T-helper 17 cell (primary cell): ENCODE measurements around the gene TAS2R43. TPM values are rescaled to one million over a fixed set of nuclear protein-coding genes. Genes with fewer than 3 reads are reported as not detected.
"Not testable (repeated sequence)": the region's sequence is repeated elsewhere in the genome, so short reads cannot be mapped to it uniquely, and the experiment has no call there.

ENCODE experiments used
- ATAC-seq: fragments of 150-1000 bp; cut with Tn5 transposase; 2 replicates; pipeline ENCODE4 v1.10.0; 2021; ENCODE audit warnings: mild to moderate bottlenecking, moderate library complexity
- DNase-seq, 3 donors: peaks; one replicate each; pipeline versions ENCODE4 v3.0.0 to v3.0.0-alpha.2; 2020 to 2021
- H3K9me3 ChIP-seq: one replicate; pipeline ENCODE4 v1.7.0; 2013; ENCODE audit warnings: low read length, mild to moderate bottlenecking; ENCODE audit not compliant: control insufficient read depth, poor library complexity, severe bottlenecking
- H3K27ac Mint-ChIP-seq: one replicate; pipeline ENCODE4 v1.8.0; 2022; ENCODE audit warnings: mild to moderate bottlenecking, moderate library complexity, mixed read lengths
- H3K27me3 Mint-ChIP-seq: one replicate; pipeline ENCODE4 v1.8.0; 2022; ENCODE audit warnings: mixed read lengths
- H3K36me3 Mint-ChIP-seq: one replicate; pipeline ENCODE4 v1.8.0; 2022; ENCODE audit warnings: low read depth, mixed read lengths
- H3K4me1 Mint-ChIP-seq: one replicate; pipeline ENCODE4 v1.8.0; 2022; ENCODE audit warnings: mild to moderate bottlenecking, mixed read lengths
- H3K4me3 Mint-ChIP-seq: one replicate; pipeline ENCODE4 v1.8.0; 2022; ENCODE audit warnings: mild to moderate bottlenecking, moderate library complexity, mixed read lengths
- total RNA-seq, 4 donors: library from RNA in 2 of 4; stranded (reverse) in 2 of 4; gene quantifications; one replicate each; pipeline ENCODE4 v1.2.3 and lab custom pipeline; 2022 to 2026

The TAS2R43 gene
- total RNA-seq, 2 donors from 2014 or later, result 1.9 to 2.4 TPM

DNA sequence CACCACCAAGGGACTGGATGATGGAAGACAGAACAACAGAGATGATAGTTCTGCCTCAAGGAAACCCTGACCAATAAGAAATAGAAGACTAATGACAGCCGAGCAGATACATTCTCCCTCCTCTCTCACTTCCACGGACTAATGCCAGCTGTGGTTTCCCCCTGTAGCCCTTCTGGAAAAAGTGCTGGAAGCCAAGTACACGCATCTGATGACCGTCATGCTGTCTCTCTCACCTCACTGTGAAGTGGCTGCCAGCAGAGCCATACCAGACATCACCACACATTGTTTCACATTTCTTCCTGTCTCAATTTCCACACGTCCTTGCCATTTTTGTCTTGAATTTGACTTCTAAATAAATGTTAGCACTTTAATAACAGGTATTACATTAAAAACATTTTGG, 2.9 kb downstream of the TAS2R43 start:
- H3K4me3 Mint-ChIP-seq, result no peak overlapping the region
- DNase-seq (no peak), ATAC-seq (no peak)
- H3K9me3 ChIP-seq, result no peaks in the 10 kb centered on the region
- H3K4me1 Mint-ChIP-seq, result no peaks in the 10 kb centered on the region
- no peaks in the 10 kb centered on the region for H3K27me3 Mint-ChIP-seq
- no peaks in the 10 kb centered on the region for H3K36me3 Mint-ChIP-seq
- H3K27ac Mint-ChIP-seq, result no peak overlapping the region

DNA sequence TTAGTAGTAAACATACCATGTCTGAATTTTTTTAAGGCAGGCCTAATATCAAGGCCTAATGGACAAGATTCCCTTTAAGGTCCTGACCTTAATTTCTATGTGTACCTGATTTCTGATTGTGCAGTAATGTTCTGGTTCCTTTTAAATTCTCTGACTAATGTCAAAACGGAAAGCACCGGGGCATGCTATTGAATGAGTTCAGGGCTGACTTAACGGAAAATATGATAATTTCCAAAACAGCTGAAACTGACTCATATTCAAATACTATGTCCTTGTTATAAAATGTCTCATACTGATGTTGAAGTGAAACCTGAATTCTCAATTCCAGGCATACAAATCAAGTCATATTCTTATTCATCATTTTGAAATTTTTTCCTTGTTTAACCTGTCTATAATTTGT, 6.7 kb downstream of the TAS2R43 start:
- DNase-seq (no peak), ATAC-seq (no peak)
- H3K9me3 ChIP-seq, result no peaks in the 10 kb centered on the region
- H3K4me1 Mint-ChIP-seq, result no peaks in the 10 kb centered on the region
- H3K27me3 Mint-ChIP-seq, result no peaks in the 10 kb centered on the region
- H3K36me3 Mint-ChIP-seq, result peaks cover 3% of the 10 kb centered on the region
- H3K4me3 Mint-ChIP-seq, result no peak overlapping the region
- H3K27ac Mint-ChIP-seq, result no peak overlapping the region

DNA sequence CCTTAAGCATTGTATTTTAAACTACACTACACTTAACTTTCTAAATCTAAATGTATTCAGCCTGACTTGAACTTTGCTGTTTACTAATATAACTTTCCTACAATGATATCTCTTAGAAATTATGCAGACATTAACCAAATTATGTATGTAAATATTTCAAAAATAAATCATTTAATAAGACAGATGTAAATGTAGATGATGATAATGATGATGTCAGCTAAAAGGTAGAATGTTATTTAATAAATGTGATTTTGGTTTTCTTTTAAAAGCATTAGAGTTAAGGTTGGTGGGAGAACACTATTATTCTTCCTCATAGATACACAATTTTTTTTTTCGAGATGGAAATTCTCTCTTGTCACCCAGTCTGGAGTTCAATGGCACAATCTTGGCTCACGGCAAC, 10.1 kb downstream of the TAS2R43 start:
- ATAC-seq (no peak), DNase-seq (no peak)
- no peaks in the 10 kb centered on the region for H3K9me3 ChIP-seq
- Mint-ChIP-seq H3K36me3 (peaks cover 3% of the 10 kb centered on the region), H3K4me1 (no peaks in the 10 kb centered on the region), H3K27me3 (no peaks in the 10 kb centered on the region), H3K27ac (no peak overlapping the region), H3K4me3 (no peak overlapping the region)

DNA sequence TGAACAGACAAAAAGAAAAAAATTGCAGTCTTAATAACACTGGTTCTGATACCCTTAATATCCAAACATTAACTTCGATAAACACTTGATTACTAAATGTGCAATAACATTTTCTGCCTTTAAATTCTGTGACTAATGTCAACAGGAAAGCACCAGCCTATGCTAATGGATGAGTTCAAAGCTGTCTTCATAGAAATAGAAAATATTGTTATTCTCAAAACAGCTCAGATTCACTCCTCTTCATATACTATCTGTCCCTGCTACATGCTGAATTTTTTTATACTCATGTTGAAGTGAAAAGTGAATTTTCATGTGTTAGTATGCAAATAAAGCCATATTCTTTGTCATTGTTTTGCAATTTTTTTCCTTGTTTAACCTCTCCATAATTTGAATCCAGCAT, 13.9 kb downstream of the TAS2R43 start:
- no peaks in the 10 kb centered on the region for H3K9me3 ChIP-seq
- Mint-ChIP-seq H3K36me3 (peaks cover 5% of the 10 kb centered on the region), H3K4me1 (peaks cover 6% of the 10 kb centered on the region), H3K27ac (no peak overlapping the region), H3K4me3 (no peak overlapping the region), H3K27me3 (no peaks in the 10 kb centered on the region)
- DNase-seq (no peak), ATAC-seq (no peak)

DNA sequence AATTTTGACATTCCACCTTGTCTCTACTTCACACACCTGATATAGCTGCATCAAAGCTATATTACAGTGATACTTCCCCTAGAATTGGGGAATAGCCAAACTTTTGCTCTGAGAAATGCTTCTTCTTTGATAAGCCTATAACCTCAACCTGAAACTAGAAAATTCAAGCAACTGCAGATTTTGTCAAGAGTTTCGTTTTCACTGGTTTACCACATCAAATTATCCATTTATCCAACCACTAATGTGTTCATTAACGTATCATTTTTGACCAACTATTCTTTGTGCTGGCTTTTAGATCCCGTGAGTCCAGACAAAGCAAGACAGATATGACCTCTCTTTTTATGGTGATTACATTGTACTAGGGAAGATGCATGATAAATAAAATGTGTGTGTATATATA, 16.5 kb downstream of the TAS2R43 start:
- H3K27ac Mint-ChIP-seq, result no peak overlapping the region
- H3K9me3 ChIP-seq, result no peaks in the 10 kb centered on the region
- ATAC-seq, result no peak
- DNase-seq, result no peak
- no peaks in the 10 kb centered on the region for H3K27me3 Mint-ChIP-seq
- H3K4me3 Mint-ChIP-seq, result no peak overlapping the region
- H3K36me3 Mint-ChIP-seq, result peaks cover 2% of the 10 kb centered on the region
- peaks cover 8% of the 10 kb centered on the region for H3K4me1 Mint-ChIP-seq

- Mint-ChIP-seq H3K27ac (no peak overlapping the region), H3K4me3 (no peak overlapping the region), H3K4me1 (peaks cover 8% of the 10 kb centered on the region), H3K36me3 (peaks cover 2% of the 10 kb centered on the region), H3K27me3 (no peaks in the 10 kb centered on the region)
- no peaks in the 10 kb centered on the region for H3K9me3 ChIP-seq
- DNase-seq (no peak), ATAC-seq (no peak)
These were observed 20.7 kb downstream of the TAS2R43 start for GRCh38 chr12:11071414-11071813.

DNA sequence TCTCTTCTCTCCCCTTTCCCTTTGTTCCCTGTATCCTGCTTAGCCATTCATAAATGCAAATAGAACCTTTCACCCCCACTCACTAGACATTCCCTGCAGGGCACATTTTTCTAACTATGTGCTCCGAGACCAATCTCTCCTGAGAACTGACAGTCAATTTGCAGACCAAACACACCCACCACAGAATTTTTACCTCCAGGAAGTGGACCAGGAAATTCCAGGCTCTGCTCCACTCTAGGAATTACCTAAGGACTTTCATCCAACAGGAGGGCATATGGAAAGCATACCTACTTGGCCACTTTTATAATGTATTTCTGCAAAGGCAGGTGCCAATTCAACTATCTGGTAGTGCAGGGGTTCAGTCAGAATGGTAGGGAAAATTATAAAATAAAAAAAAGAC, 21.1 kb downstream of the TAS2R43 start:
- H3K27me3 Mint-ChIP-seq, result no peaks in the 10 kb centered on the region
- no peak overlapping the region for H3K27ac Mint-ChIP-seq
- no peak overlapping the region for H3K4me3 Mint-ChIP-seq
- no peak for DNase-seq
- no peaks in the 10 kb centered on the region for H3K9me3 ChIP-seq
- H3K4me1 Mint-ChIP-seq, result peaks cover 8% of the 10 kb centered on the region
- ATAC-seq, result no peak
- peaks cover 2% of the 10 kb centered on the region for H3K36me3 Mint-ChIP-seq

GRCh38 chr12:11069854-11070365, 22.2 kb downstream of the TAS2R43 start:
- peaks cover 7% of the 10 kb centered on the region for H3K4me1 Mint-ChIP-seq

DNA sequence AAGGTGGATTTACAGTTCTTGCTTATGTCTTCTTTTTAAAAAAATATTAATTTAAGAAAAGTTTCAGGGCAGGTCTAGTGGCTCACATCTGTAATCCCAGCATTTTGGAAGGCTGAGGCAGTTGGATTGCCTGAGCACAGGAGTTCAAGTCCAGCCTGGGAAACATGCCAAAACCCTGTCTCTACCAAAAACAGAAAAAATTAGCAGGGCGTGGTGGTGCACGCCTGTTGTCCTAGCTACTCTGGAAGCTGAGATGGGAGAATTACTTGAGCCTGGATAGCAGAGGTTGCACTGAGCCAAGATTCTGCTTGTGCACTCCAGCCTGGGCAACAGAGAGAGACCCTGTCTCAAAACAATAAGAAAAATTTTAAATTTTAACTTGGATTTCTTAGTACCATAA, 24.6 kb downstream of the TAS2R43 start:
- no peaks in the 10 kb centered on the region for H3K36me3 Mint-ChIP-seq
- H3K9me3 ChIP-seq, result no peaks in the 10 kb centered on the region
- H3K27me3 Mint-ChIP-seq, result no peaks in the 10 kb centered on the region
- H3K4me1 Mint-ChIP-seq, result peaks cover 12% of the 10 kb centered on the region
- H3K27ac Mint-ChIP-seq, result no peak overlapping the region
- H3K4me3 Mint-ChIP-seq, result no peak overlapping the region
- DNase-seq (no peak), ATAC-seq (no peak)

More at GRCh38 chr12:11069854-11070365, 22.2 kb downstream of the TAS2R43 start:
- H3K36me3 Mint-ChIP-seq, result peaks cover 2% of the 10 kb centered on the region
- DNase-seq (no peak), ATAC-seq (no peak)
- no peaks in the 10 kb centered on the region for H3K27me3 Mint-ChIP-seq
- no peak overlapping the region for H3K27ac Mint-ChIP-seq
- H3K4me3 Mint-ChIP-seq, result no peak overlapping the region
- no peaks in the 10 kb centered on the region for H3K9me3 ChIP-seq

DNA sequence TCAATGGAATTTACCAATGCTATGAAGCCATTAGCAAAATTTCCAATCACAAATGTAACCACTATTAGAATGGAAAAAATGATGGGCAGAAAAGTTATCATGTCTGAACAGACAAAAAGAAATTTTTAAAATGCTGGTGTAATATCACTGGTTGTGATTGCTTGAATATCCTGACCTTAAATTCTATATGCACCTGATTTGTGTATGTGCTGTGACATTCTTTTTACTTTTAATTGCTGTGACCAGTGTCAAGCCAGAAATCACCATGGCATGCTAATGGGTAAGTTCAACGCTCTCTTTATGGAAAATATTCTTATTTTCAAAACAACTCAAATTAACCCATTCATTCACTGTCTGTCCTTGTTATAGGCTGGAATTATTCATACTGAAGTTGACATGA, 29.9 kb downstream of the TAS2R43 start, which contains the start of gene TAS2R46:
Gene TAS2R46 (minus strand): TSS at position 101 of the 400 bp plus-strand sequence. CDS start 0 bp downstream, at position 101.
- DNase-seq, ATAC-seq, H3K27ac Mint-ChIP-seq, H3K4me3 Mint-ChIP-seq, H3K9me3 ChIP-seq, H3K36me3 Mint-ChIP-seq, H3K27me3 Mint-ChIP-seq: not testable (repeated sequence)
- peaks cover 12% of the 10 kb centered on the region for H3K4me1 Mint-ChIP-seq

- Mint-ChIP-seq H3K27ac (no peak overlapping the region), H3K4me3 (no peak overlapping the region), H3K36me3 (no peaks in the 10 kb centered on the region), H3K27me3 (no peaks in the 10 kb centered on the region), H3K4me1 (peaks cover 9% of the 10 kb centered on the region)
- DNase-seq, result no peak
- ATAC-seq, result no peak
- H3K9me3 ChIP-seq, result no peaks in the 10 kb centered on the region
These were observed 32.3 kb downstream of the TAS2R43 start for GRCh38 chr12:11059784-11060183.

DNA sequence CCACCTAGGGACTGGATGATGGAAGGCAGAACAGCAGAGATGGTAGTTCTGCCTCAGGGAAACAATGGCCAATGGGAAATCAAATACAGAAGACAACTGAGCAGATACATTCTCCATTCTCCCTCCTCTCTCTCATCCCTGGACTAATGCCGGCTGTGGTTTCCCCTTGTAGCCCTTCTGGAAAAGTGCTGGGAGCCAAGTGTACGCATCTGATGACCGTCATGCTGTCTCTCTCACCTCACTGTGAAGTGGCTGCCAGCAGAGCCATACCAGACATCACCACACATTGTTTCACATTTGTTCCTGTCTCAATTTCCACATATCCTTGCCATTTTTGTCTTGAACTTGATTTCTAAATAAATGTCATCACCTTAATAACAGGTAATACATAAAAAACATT, 33.1 kb downstream of the TAS2R43 start:
- Mint-ChIP-seq H3K4me1 (peaks cover 4% of the 10 kb centered on the region), H3K27ac (no peak overlapping the region), H3K27me3 (no peaks in the 10 kb centered on the region), H3K4me3 (no peak overlapping the region), H3K36me3 (no peaks in the 10 kb centered on the region)
- H3K9me3 ChIP-seq, result no peaks in the 10 kb centered on the region
- no peak for DNase-seq
- no peak for ATAC-seq

DNA sequence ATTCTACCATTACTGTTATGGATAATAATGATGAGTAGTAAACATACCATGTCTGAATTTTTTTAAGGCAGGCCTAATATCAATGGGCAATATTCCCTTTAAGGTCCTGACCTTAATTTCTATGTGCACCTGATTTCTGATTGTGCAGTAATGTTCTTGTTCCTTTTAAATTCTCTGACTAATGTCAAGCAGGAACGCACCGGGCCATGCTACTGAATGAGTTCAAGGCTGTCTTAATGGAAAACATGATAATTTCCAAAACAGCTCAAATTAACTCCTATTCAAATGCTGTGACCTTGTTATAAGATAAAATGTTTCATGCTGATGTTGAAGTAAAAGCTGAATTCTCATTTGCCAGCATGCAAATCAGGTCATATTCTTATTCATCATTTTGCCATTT, 36.8 kb downstream of the TAS2R43 start:
- no peaks in the 10 kb centered on the region for H3K9me3 ChIP-seq
- Mint-ChIP-seq H3K27me3 (no peaks in the 10 kb centered on the region), H3K27ac (no peak overlapping the region), H3K36me3 (no peaks in the 10 kb centered on the region), H3K4me1 (no peaks in the 10 kb centered on the region), H3K4me3 (no peak overlapping the region)
- DNase-seq (no peak), ATAC-seq (no peak)

- not testable (repeated sequence) for H3K9me3 ChIP-seq, H3K36me3 Mint-ChIP-seq, DNase-seq, ATAC-seq, H3K27me3 Mint-ChIP-seq, H3K27ac Mint-ChIP-seq, H3K4me1 Mint-ChIP-seq, H3K4me3 Mint-ChIP-seq
These were observed 42.1 kb downstream of the TAS2R43 start for GRCh38 chr12:11049806-11050531.
